AG04450 (cell line): Measurements from ENCODE around the gene NKX6-2. TPM values are rescaled to one million over a fixed set of nuclear protein-coding genes. Genes with fewer than 3 reads are reported as not detected.
"Not testable (repeated sequence)": the region's sequence is repeated elsewhere in the genome, so short reads cannot be mapped to it uniquely, and the experiment has no call there.

Experiments used
- CTCF ChIA-PET: fragments of 300-600, 350-600 bp; formaldehyde crosslinking; extraction: SDS; loops from one replicate; lab custom pipeline; 2022; ENCODE audit warnings: antibody characterized with exemption, inconsistent platforms; lab: Charles Lee
- POLR2A ChIA-PET: fragments of 350-600 bp; formaldehyde crosslinking; extraction: SDS; loops from one replicate; lab custom pipeline; 2021; ENCODE audit warnings: antibody characterized with exemption, inconsistent platforms; lab: Yijun Ruan, JAX
- DNase-seq: peaks from one replicate; pipeline ENCODE4 v3.0.0-alpha.2; 2011; ENCODE audit warnings: low read depth, low spot score
- H3K27ac ChIP-seq: one replicate; pipeline ENCODE4 v1.5.1; 2012; ENCODE audit warnings: low read depth, low read length, control low read depth
- H3K27me3 ChIP-seq: one replicate; pipeline ENCODE4 v1.6.0; 2012; ENCODE audit warnings: low read length; ENCODE audit not compliant: control insufficient read depth, insufficient read depth
- H3K4me3 ChIP-seq: 2 replicates; pipeline ENCODE4 v1.5.1; 2011; ENCODE audit warnings: mild to moderate bottlenecking, low read depth, low read length, control low read depth
- H3K9me3 ChIP-seq: 2 replicates; pipeline ENCODE4 v1.5.1; 2012; ENCODE audit warnings: low read length; ENCODE audit not compliant: control insufficient read depth, insufficient read depth
- CTCF ChIP-seq: IDR thresholded peaks from 2 replicates; pipeline ENCODE4 v1.5.1; 2011; ENCODE audit warnings: low read depth, low read length, control low read depth, inconsistent platforms
- polyA plus RNA-seq: library from polyadenylated mRNA; depleted of rRNA; stranded (reverse); fragments of >200 nt; gene quantifications from 2 replicates; pipeline ENCODE4 v1.2.3, GENCODE V29; 2011

NKX6-2 gene
- polyA plus RNA-seq, 1 experiment: not detected

GRCh38 chr10:132744839-132745238 is 41.1 kb downstream of the NKX6-2 start:
- ChIA-PET POLR2A (no interaction called here), CTCF (no interaction called here)
- no peak overlapping the region for H3K4me3 ChIP-seq
- no peak for TF ChIP-seq CTCF
- DNase-seq: no peak
- H3K27me3 ChIP-seq: no peaks in the 10 kb centered on the region
- H3K27ac ChIP-seq: no peak overlapping the region
- no peaks in the 10 kb centered on the region; the same call in 1 of the 2 replicates for H3K9me3 ChIP-seq

DNA sequence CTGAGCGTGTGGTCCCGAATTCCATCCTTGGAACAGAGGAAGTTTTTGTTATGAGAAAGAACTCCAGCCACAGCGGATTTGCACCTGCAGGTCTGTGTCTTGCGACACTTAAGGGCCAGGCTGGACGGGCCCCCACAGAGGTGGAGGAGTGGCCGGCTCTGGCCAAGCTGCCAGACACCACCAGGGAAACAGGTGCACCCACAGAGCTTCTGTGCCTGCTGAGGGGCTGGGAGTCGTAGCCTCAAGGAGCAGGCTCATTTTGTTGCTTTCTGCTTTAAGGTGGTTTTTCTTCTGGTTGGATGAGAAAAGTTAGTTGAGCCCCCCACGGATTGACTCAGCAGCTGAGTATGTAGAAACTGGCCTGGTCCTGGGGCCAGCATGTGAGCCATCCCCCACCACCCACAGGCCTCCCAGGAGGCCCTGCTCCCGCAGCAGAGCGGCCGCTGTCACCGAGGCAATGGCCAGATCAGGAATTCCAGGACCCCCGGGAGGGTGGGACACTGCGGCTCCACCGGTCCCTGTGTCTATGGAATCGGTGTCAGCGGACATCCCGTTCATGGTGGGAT is 41.9 kb downstream of the NKX6-2 start:
- no peak for DNase-seq
- Histone ChIP-seq H3K9me3 (no peaks in the 10 kb centered on the region; the same call in 1 of the 2 replicates), H3K4me3 (no peak overlapping the region), H3K27me3 (no peaks in the 10 kb centered on the region), H3K27ac (no peak overlapping the region)
- no peak for TF ChIP-seq CTCF
- ChIA-PET CTCF (no interaction called here), POLR2A (no interaction called here)

DNA sequence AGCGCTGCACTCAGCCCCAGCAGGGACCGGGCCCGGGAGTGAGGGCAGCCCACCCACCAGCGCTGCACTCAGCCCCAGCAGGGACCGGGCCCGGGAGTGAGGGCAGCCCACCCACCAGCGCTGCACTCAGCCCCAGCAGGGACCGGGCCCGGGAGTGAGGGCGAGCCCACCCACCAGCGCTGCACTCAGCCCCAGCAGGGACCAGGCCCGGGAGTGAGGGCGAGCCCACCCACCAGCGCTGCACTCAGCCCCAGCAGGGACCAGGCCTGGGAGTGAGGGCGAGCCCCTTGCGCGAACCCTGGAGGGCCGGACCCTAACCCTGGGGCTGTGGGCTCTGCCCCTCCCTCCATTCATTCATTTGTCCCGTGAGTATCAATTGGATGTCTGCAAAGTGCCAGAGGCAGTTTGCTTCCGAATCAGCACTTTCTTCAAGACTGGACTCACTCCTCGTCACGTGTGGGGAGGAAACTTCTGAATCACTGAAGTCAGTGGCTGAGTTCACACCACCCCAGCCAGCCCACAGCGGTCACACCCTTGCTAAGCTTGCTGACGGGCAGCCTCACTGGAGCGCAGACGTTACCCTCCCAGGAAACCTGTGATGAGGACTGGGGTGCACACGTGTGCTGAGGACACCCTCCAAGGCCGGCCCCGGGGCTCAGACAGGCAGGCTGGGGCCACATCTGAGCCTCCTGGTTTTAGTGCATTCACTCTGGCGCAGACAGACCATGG is 42.6 kb downstream of the NKX6-2 start:
- H3K9me3 ChIP-seq, H3K27ac ChIP-seq, DNase-seq, POLR2A ChIA-PET, CTCF ChIA-PET, H3K4me3 ChIP-seq, H3K27me3 ChIP-seq: not testable (repeated sequence)

- ChIA-PET POLR2A (no interaction called here), CTCF (no interaction called here)
Measured at GRCh38 chr10:132742837-132743194, 43.1 kb downstream of the NKX6-2 start.

GRCh38 chr10:132742167-132742836 is 43.6 kb downstream of the NKX6-2 start:
- no peak overlapping the region for H3K4me3 ChIP-seq
- no peak for DNase-seq
- no peak overlapping the region for H3K27ac ChIP-seq
- CTCF ChIA-PET: no interaction called here
- H3K27me3 ChIP-seq: no peaks in the 10 kb centered on the region
- POLR2A ChIA-PET: no interaction called here
- TF ChIP-seq CTCF: no peak
- no peaks in the 10 kb centered on the region; the same call in 1 of the 2 replicates for H3K9me3 ChIP-seq

More at GRCh38 chr10:132742837-132743194, 43.1 kb downstream of the NKX6-2 start:
- Histone ChIP-seq H3K4me3 (no peak overlapping the region), H3K27me3 (no peaks in the 10 kb centered on the region), H3K9me3 (no peaks in the 10 kb centered on the region; the same call in 1 of the 2 replicates), H3K27ac (no peak overlapping the region)
- TF ChIP-seq CTCF: no peak
- no peak for DNase-seq
